HepG2 (cell line): ENCODE results near the gene CEP89.

Experiments
- ATF1 ChIP-seq: IDR thresholded peaks from 2 replicates; pipeline ENCODE4 v1.6.1; 2016; ENCODE audit warnings: mild to moderate bottlenecking, control low read depth
- HHEX ChIP-seq: IDR thresholded peaks from 2 replicates; pipeline ENCODE4 v1.6.1; 2016; ENCODE audit warnings: control low read depth
- NFIC ChIP-seq: IDR thresholded peaks from 2 replicates; pipeline ENCODE4 v1.6.1; 2012; ENCODE audit warnings: mild to moderate bottlenecking, low read length, inconsistent platforms
- SUZ12 ChIP-seq: fragments of 150-350 bp; IDR thresholded peaks from 2 replicates; pipeline ENCODE4 v1.6.1; 2014; ENCODE audit warnings: low read depth, low read length
- TF ChIP-seq, protein P1 (sequence below), 2 experiments: fragments of 450-650 bp in 1 of 2; sonication (generic) in 1 of 2; formaldehyde crosslinking in 1 of 2; IDR thresholded peaks; 2 replicates each; pipeline versions ENCODE4 v1.6.1 to v1.8.0; 2016 to 2022; ENCODE audit warnings: antibody characterized with exemption in 1 of 2, mild to moderate bottlenecking in 1 of 2, missing genetic modification reagents in 1 of 2
- TF ChIP-seq, protein P2 (sequence below): IDR thresholded peaks from 2 replicates; pipeline ENCODE4 v1.6.1; 2016
- TF ChIP-seq, protein P3 (sequence below): sonication (generic); formaldehyde crosslinking; IDR thresholded peaks from 2 replicates; pipeline ENCODE4 v1.4.0; 2020; ENCODE audit warnings: missing genetic modification reagents
- TF ChIP-seq, protein P4 (sequence below): sonication (generic); formaldehyde crosslinking; IDR thresholded peaks from 2 replicates; pipeline ENCODE4 v1.5.0; 2020; ENCODE audit warnings: mild to moderate bottlenecking, missing genetic modification reagents, moderate library complexity

DNA sequence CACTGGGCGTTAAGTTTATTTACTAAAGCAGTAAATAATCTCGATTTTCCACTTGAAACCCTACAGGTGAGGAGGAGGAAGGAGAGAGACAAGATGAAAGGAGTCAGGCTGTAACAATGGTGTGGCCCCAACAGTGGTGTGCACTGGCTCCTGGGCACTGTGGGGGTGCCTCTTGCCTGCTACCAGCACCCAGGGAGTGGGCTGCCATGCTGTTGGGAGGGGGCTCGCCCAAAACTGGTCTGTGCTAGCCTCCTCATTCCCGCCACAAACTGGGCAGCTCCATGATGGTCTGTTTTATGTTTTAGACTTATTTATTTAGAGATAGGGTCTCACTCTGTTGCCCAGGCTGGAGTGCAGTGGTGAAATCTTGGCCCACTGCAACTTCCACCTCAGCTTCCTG lies 52.4 kb downstream of the CEP89 start:
- TF ChIP-seq HHEX (CRISPR knock-in tag): no peak
- TF ChIP-seq SUZ12: no peak
- no peak for TF ChIP-seq NFIC
- TF ChIP-seq, protein P1, sequence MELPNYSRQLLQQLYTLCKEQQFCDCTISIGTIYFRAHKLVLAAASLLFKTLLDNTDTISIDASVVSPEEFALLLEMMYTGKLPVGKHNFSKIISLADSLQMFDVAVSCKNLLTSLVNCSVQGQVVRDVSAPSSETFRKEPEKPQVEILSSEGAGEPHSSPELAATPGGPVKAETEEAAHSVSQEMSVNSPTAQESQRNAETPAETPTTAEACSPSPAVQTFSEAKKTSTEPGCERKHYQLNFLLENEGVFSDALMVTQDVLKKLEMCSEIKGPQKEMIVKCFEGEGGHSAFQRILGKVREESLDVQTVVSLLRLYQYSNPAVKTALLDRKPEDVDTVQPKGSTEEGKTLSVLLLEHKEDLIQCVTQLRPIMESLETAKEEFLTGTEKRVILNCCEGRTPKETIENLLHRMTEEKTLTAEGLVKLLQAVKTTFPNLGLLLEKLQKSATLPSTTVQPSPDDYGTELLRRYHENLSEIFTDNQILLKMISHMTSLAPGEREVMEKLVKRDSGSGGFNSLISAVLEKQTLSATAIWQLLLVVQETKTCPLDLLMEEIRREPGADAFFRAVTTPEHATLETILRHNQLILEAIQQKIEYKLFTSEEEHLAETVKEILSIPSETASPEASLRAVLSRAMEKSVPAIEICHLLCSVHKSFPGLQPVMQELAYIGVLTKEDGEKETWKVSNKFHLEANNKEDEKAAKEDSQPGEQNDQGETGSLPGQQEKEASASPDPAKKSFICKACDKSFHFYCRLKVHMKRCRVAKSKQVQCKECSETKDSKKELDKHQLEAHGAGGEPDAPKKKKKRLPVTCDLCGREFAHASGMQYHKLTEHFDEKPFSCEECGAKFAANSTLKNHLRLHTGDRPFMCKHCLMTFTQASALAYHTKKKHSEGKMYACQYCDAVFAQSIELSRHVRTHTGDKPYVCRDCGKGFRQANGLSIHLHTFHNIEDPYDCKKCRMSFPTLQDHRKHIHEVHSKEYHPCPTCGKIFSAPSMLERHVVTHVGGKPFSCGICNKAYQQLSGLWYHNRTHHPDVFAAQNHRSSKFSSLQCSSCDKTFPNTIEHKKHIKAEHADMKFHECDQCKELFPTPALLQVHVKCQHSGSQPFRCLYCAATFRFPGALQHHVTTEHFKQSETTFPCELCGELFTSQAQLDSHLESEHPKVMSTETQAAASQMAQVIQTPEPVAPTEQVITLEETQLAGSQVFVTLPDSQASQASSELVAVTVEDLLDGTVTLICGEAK (IDR thresholded peaks at IDR 0.05): no peak
- TF ChIP-seq, protein P1 (CRISPR knock-in tag; IDR thresholded peaks at IDR 0.05): no peak
- no peak for TF ChIP-seq ATF1 (CRISPR knock-in tag)
- TF ChIP-seq, protein P2, sequence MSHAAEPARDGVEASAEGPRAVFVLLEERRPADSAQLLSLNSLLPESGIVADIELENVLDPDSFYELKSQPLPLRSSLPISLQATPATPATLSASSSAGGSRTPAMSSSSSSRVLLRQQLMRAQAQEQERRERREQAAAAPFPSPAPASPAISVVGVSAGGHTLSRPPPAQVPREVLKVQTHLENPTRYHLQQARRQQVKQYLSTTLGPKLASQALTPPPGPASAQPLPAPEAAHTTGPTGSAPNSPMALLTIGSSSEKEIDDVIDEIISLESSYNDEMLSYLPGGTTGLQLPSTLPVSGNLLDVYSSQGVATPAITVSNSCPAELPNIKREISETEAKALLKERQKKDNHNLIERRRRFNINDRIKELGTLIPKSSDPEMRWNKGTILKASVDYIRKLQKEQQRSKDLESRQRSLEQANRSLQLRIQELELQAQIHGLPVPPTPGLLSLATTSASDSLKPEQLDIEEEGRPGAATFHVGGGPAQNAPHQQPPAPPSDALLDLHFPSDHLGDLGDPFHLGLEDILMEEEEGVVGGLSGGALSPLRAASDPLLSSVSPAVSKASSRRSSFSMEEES (CRISPR knock-in tag): no peak
- TF ChIP-seq, protein P3, sequence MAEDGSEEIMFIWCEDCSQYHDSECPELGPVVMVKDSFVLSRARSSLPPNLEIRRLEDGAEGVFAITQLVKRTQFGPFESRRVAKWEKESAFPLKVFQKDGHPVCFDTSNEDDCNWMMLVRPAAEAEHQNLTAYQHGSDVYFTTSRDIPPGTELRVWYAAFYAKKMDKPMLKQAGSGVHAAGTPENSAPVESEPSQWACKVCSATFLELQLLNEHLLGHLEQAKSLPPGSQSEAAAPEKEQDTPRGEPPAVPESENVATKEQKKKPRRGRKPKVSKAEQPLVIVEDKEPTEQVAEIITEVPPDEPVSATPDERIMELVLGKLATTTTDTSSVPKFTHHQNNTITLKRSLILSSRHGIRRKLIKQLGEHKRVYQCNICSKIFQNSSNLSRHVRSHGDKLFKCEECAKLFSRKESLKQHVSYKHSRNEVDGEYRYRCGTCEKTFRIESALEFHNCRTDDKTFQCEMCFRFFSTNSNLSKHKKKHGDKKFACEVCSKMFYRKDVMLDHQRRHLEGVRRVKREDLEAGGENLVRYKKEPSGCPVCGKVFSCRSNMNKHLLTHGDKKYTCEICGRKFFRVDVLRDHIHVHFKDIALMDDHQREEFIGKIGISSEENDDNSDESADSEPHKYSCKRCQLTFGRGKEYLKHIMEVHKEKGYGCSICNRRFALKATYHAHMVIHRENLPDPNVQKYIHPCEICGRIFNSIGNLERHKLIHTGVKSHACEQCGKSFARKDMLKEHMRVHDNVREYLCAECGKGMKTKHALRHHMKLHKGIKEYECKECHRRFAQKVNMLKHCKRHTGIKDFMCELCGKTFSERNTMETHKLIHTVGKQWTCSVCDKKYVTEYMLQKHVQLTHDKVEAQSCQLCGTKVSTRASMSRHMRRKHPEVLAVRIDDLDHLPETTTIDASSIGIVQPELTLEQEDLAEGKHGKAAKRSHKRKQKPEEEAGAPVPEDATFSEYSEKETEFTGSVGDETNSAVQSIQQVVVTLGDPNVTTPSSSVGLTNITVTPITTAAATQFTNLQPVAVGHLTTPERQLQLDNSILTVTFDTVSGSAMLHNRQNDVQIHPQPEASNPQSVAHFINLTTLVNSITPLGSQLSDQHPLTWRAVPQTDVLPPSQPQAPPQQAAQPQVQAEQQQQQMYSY (CRISPR knock-in tag): no peak
- TF ChIP-seq, protein P4, sequence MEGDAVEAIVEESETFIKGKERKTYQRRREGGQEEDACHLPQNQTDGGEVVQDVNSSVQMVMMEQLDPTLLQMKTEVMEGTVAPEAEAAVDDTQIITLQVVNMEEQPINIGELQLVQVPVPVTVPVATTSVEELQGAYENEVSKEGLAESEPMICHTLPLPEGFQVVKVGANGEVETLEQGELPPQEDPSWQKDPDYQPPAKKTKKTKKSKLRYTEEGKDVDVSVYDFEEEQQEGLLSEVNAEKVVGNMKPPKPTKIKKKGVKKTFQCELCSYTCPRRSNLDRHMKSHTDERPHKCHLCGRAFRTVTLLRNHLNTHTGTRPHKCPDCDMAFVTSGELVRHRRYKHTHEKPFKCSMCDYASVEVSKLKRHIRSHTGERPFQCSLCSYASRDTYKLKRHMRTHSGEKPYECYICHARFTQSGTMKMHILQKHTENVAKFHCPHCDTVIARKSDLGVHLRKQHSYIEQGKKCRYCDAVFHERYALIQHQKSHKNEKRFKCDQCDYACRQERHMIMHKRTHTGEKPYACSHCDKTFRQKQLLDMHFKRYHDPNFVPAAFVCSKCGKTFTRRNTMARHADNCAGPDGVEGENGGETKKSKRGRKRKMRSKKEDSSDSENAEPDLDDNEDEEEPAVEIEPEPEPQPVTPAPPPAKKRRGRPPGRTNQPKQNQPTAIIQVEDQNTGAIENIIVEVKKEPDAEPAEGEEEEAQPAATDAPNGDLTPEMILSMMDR (CRISPR knock-in tag): no peak
